HFFc6 (cell line): ENCODE data around the gene POLR1E. TPM values are rescaled to one million over a fixed set of nuclear protein-coding genes. Genes with fewer than 3 reads are reported as not detected.
A peak's percentile ranks its signal among the peaks of the same experiment; 100 is the strongest.

ENCODE experiments used
- DNase-seq: peaks from one replicate; pipeline ENCODE4 v3.0.0-alpha.2; 2018
- H3K27ac Mint-ChIP-seq: 2 replicates; pipeline ENCODE4 v1.8.0; 2020; ENCODE audit warnings: mild to moderate bottlenecking, mixed read lengths
- H3K27me3 Mint-ChIP-seq: 2 replicates; pipeline ENCODE4 v1.8.0; 2021; ENCODE audit warnings: mild to moderate bottlenecking, moderate library complexity, mixed read lengths; ENCODE audit not compliant: insufficient read depth
- H3K36me3 Mint-ChIP-seq: 2 replicates; pipeline ENCODE4 v1.8.0; 2021; ENCODE audit warnings: low read depth, mixed read lengths
- H3K4me1 Mint-ChIP-seq: 2 replicates; pipeline ENCODE4 v1.8.0; 2020; ENCODE audit warnings: low read depth, mixed read lengths
- H3K4me3 Mint-ChIP-seq: 2 replicates; pipeline ENCODE4 v1.8.0; 2020; ENCODE audit warnings: mild to moderate bottlenecking, moderate library complexity, mixed read lengths
- H3K9me3 Mint-ChIP-seq: 2 replicates; pipeline ENCODE4 v1.8.0; 2020; ENCODE audit warnings: mild to moderate bottlenecking, mixed read lengths
- CTCF ChIP-seq: fragments of 200-600 bp; sonication (generic); IDR thresholded peaks from 2 replicates; pipeline ENCODE4 v1.5.0; 2021; ENCODE audit warnings: antibody characterized with exemption, mild to moderate bottlenecking
- long read RNA-seq: library from polyadenylated mRNA; unstranded; transcript quantifications from one replicate; pipeline ENCODE4 v2.0.0, GENCODE V29; 2019
- total RNA-seq, 6 experiments: library from RNA; stranded (reverse); fragmentation: NEBNext Ultra II Directional; extraction: Animal tissue kit (Norgen Biotek cat#: 25700); gene quantifications; 2 replicates in 1 of 6; 3 replicates in 5 of 6; pipeline ENCODE4 v1.2.3, GENCODE V29; 2021

POLR1E gene
- 10 to 100 TPM; 31.0 to 38.5 (median 33.7) TPM for total RNA-seq
- long read RNA-seq, transcript POLR1E-202 (12 exons, 1,868 nt): major isoform, 20 of 23 reads
- long read RNA-seq, partial matches to known transcripts: 2 of 23 reads
- long read RNA-seq, other reads (novel, unspliced or antisense): 0 of 23 reads

GRCh38 chr9:37485389-37486255 is at the start of gene POLR1E:
POLR1E (plus strand) TSS chr9:37485948; CDS start chr9:37486048, 100 bp downstream.
- DNase-seq: peak; percentile 94
- Mint-ChIP-seq H3K4me3 (peak within 1 kb of the TSS; percentile 93), H3K36me3 (peaks cover 7% of the 10 kb centered on the region), H3K27me3 (peaks cover 7% of the 10 kb centered on the region), H3K27ac (peak within 1 kb of the TSS; percentile 92), H3K9me3 (no peaks in the 10 kb centered on the region), H3K4me1 (peaks cover 49% of the 10 kb centered on the region)
- no peak for TF ChIP-seq CTCF

GRCh38 chr9:37436540-37436939 is 49.2 kb upstream of the POLR1E start:
- no peaks in the 10 kb centered on the region for H3K9me3 Mint-ChIP-seq
- H3K27ac Mint-ChIP-seq: peak overlapping the region; percentile 30; the same call in 1 of the 2 replicates
- no peak overlapping the region for H3K4me3 Mint-ChIP-seq
- H3K36me3 Mint-ChIP-seq: peaks cover 27% of the 10 kb centered on the region
- no peaks in the 10 kb centered on the region; the same call in 1 of the 2 replicates for H3K27me3 Mint-ChIP-seq
- DNase-seq: no peak
- peaks cover 5% of the 10 kb centered on the region; the same call in 1 of the 2 replicates for H3K4me1 Mint-ChIP-seq
- no peak for TF ChIP-seq CTCF

- H3K4me3 Mint-ChIP-seq: no peak overlapping the region
- DNase-seq: no peak
- H3K27ac Mint-ChIP-seq: peak overlapping the region; percentile 8; the same call in 1 of the 2 replicates
- H3K4me1 Mint-ChIP-seq: peaks cover 5% of the 10 kb centered on the region; the same call in 1 of the 2 replicates
- no peaks in the 10 kb centered on the region for H3K9me3 Mint-ChIP-seq
- H3K36me3 Mint-ChIP-seq: peaks cover 30% of the 10 kb centered on the region
- TF ChIP-seq CTCF: no peak
- no peaks in the 10 kb centered on the region; the same call in 1 of the 2 replicates for H3K27me3 Mint-ChIP-seq
Measured at GRCh38 chr9:37437010-37437409, 48.7 kb upstream of the POLR1E start.

GRCh38 chr9:37437621-37438020 is 48.1 kb upstream of the POLR1E start:
- DNase-seq: no peak
- no peak for TF ChIP-seq CTCF
- no peaks in the 10 kb centered on the region for H3K9me3 Mint-ChIP-seq
- peaks cover 34% of the 10 kb centered on the region for H3K36me3 Mint-ChIP-seq
- peaks cover 9% of the 10 kb centered on the region; the same call in 1 of the 2 replicates for H3K4me1 Mint-ChIP-seq
- no peak overlapping the region for H3K27ac Mint-ChIP-seq
- no peaks in the 10 kb centered on the region for H3K27me3 Mint-ChIP-seq
- H3K4me3 Mint-ChIP-seq: no peak overlapping the region

- Mint-ChIP-seq H3K9me3 (no peaks in the 10 kb centered on the region), H3K4me3 (no peak overlapping the region), H3K4me1 (peaks cover 13% of the 10 kb centered on the region; the same call in 1 of the 2 replicates), H3K36me3 (peaks cover 34% of the 10 kb centered on the region), H3K27me3 (no peaks in the 10 kb centered on the region), H3K27ac (no peak overlapping the region)
- no peak for DNase-seq
- TF ChIP-seq CTCF: no peak
Measured at GRCh38 chr9:37438359-37438758, 47.4 kb upstream of the POLR1E start.
